HEK293 (cell line): ENCODE measurements around the gene SPIRE2.

Experiments
- CTCF ChIA-PET: fragments of 350-600 bp; formaldehyde crosslinking; extraction: SDS; loops from one replicate; lab custom pipeline; 2021; ENCODE audit warnings: antibody characterized with exemption; lab: Yijun Ruan, JAX
- POLR2A ChIA-PET: fragments of 300-600 bp; formaldehyde crosslinking; extraction: SDS; loops from one replicate; lab custom pipeline; 2020; ENCODE audit warnings: antibody characterized with exemption, inconsistent platforms; lab: Yijun Ruan, JAX
- H3K27ac ChIP-seq: fragments of 200-500 bp; sonication (Bioruptor generic); 2 replicates; pipeline ENCODE4 v1.5.1; 2014; ENCODE audit warnings: low read depth, low read length, control low read depth, inconsistent platforms; ENCODE audit errors: extremely low read depth
- H3K36me3 ChIP-seq, 2 experiments: fragments of 200-500 bp in 1 of 2; sonication (Bioruptor generic) in 1 of 2; 1 replicate in 1 of 2; 2 replicates in 1 of 2; pipeline ENCODE4 v1.5.1; 2014 to 2017; ENCODE audit warnings: inconsistent platforms in 2 of 2, low read length in 2 of 2; ENCODE audit not compliant: control insufficient read depth in 2 of 2, insufficient read depth in 1 of 2
- H3K4me1 ChIP-seq: fragments of 200-500 bp; sonication (Bioruptor generic); 2 replicates; pipeline ENCODE4 v1.5.1; 2014; ENCODE audit warnings: mild to moderate bottlenecking, low read length, inconsistent platforms; ENCODE audit not compliant: control insufficient read depth, insufficient read depth
- H3K4me3 ChIP-seq: 2 replicates; pipeline ENCODE4 v1.5.1; 2011; ENCODE audit warnings: low read depth, mild to moderate bottlenecking, control low read depth, low read length, moderate library complexity
- H3K9me3 ChIP-seq: fragments of 200-500 bp; sonication (Bioruptor generic); 2 replicates; pipeline ENCODE4 v1.5.1; 2014; ENCODE audit warnings: low read depth, low read length, inconsistent platforms; ENCODE audit not compliant: control insufficient read depth, insufficient read depth
- AEBP2 ChIP-seq: fragments of 450-650 bp; formaldehyde crosslinking; IDR thresholded peaks from 2 replicates; pipeline ENCODE4 v1.5.1; 2016; ENCODE audit warnings: missing biosample characterization, missing genetic modification characterization, borderline replicate concordance
- FEZF1 ChIP-seq: fragments of 450-650 bp; formaldehyde crosslinking; IDR thresholded peaks from 2 replicates; pipeline ENCODE4 v1.5.1; 2016; ENCODE audit warnings: missing biosample characterization, missing genetic modification characterization
- GLIS1 ChIP-seq: fragments of 450-650 bp; formaldehyde crosslinking; IDR thresholded peaks from 2 replicates; pipeline ENCODE4 v1.5.1; 2016; ENCODE audit warnings: missing biosample characterization, missing genetic modification characterization
- SP7 ChIP-seq: fragments of 450-650 bp; formaldehyde crosslinking; IDR thresholded peaks from 2 replicates; pipeline ENCODE4 v1.5.1; 2016; ENCODE audit warnings: missing biosample characterization, missing genetic modification characterization
- ZBTB11 ChIP-seq: fragments of 450-650 bp; formaldehyde crosslinking; conservative IDR thresholded peaks from 2 replicates; pipeline ENCODE4 v1.5.1; 2016; ENCODE audit warnings: low read depth, missing biosample characterization, missing genetic modification characterization
- ZBTB17 ChIP-seq: fragments of 450-650 bp; formaldehyde crosslinking; IDR thresholded peaks from 2 replicates; pipeline ENCODE4 v1.5.1; 2016; ENCODE audit warnings: missing biosample characterization, missing genetic modification characterization
- ZBTB21 ChIP-seq: fragments of 450-650 bp; formaldehyde crosslinking; IDR thresholded peaks from 2 replicates; pipeline ENCODE4 v1.5.1; 2017; ENCODE audit warnings: missing biosample characterization, missing genetic modification characterization
- ZBTB8A ChIP-seq: fragments of 450-650 bp; formaldehyde crosslinking; IDR thresholded peaks from 2 replicates; pipeline ENCODE4 v1.5.1; 2016; ENCODE audit warnings: missing biosample characterization, missing genetic modification characterization
- ZEB2 ChIP-seq: fragments of 450-650 bp; formaldehyde crosslinking; IDR thresholded peaks from 2 replicates; pipeline ENCODE4 v1.5.1; 2016; ENCODE audit warnings: missing biosample characterization, missing genetic modification characterization
- ZNF19 ChIP-seq: fragments of 450-650 bp; formaldehyde crosslinking; IDR thresholded peaks from 2 replicates; pipeline ENCODE4; 2016; ENCODE audit warnings: missing biosample characterization, missing genetic modification characterization, low read depth
- ZNF26 ChIP-seq: fragments of 450-650 bp; formaldehyde crosslinking; IDR thresholded peaks from 2 replicates; pipeline ENCODE4 v1.5.1; 2016; ENCODE audit warnings: missing biosample characterization, missing genetic modification characterization
- ZNF292 ChIP-seq: fragments of 450-650 bp; formaldehyde crosslinking; IDR thresholded peaks from 2 replicates; pipeline ENCODE4 v1.5.1; 2016; ENCODE audit warnings: low read depth, missing biosample characterization, missing genetic modification characterization, borderline replicate concordance
- ZNF341 ChIP-seq: fragments of 450-650 bp; formaldehyde crosslinking; IDR thresholded peaks from 2 replicates; pipeline ENCODE4; 2016; ENCODE audit warnings: low read depth, missing biosample characterization, missing genetic modification characterization
- ZNF391 ChIP-seq: fragments of 450-650 bp; formaldehyde crosslinking; IDR thresholded peaks from 2 replicates; pipeline ENCODE4 v1.5.1; 2016; ENCODE audit warnings: low read depth, missing biosample characterization, missing genetic modification characterization, borderline replicate concordance
- ZNF404 ChIP-seq: fragments of 450-650 bp; formaldehyde crosslinking; IDR thresholded peaks from 2 replicates; pipeline ENCODE4 v1.5.1; 2017; ENCODE audit warnings: missing biosample characterization, missing genetic modification characterization
- ZNF544 ChIP-seq: fragments of 450-650 bp; formaldehyde crosslinking; IDR thresholded peaks from 2 replicates; pipeline ENCODE4 v1.5.0; 2017; ENCODE audit warnings: missing biosample characterization, missing genetic modification characterization
- ZNF639 ChIP-seq: fragments of 450-650 bp; formaldehyde crosslinking; IDR thresholded peaks from 2 replicates; pipeline ENCODE4 v1.5.1; 2016; ENCODE audit warnings: missing biosample characterization, missing genetic modification characterization
- ZNF645 ChIP-seq: fragments of 450-650 bp; formaldehyde crosslinking; IDR thresholded peaks from 2 replicates; pipeline ENCODE4; 2016; ENCODE audit warnings: missing biosample characterization, missing genetic modification characterization
- ZNF658 ChIP-seq: fragments of 450-650 bp; formaldehyde crosslinking; IDR thresholded peaks from 2 replicates; pipeline ENCODE4; 2016; ENCODE audit warnings: missing biosample characterization, missing genetic modification characterization
- ZNF660 ChIP-seq: fragments of 450-650 bp; IDR thresholded peaks from 2 replicates; pipeline ENCODE4 v1.5.1; 2018; ENCODE audit warnings: missing biosample characterization, mild to moderate bottlenecking, missing genetic modification characterization
- ZNF776 ChIP-seq: fragments of 450-650 bp; formaldehyde crosslinking; IDR thresholded peaks from 2 replicates; pipeline ENCODE4 v1.5.0; 2017; ENCODE audit warnings: missing biosample characterization, missing genetic modification characterization, borderline replicate concordance
- ZNF830 ChIP-seq: fragments of 450-650 bp; IDR thresholded peaks from 2 replicates; pipeline ENCODE4 v1.5.0; 2018; ENCODE audit warnings: missing biosample characterization, missing genetic modification characterization, low read depth, mild to moderate bottlenecking, moderate library complexity
- ZSCAN16 ChIP-seq: fragments of 450-650 bp; formaldehyde crosslinking; IDR thresholded peaks from 2 replicates; pipeline ENCODE4 v1.5.1; 2016; ENCODE audit warnings: missing biosample characterization, missing genetic modification characterization
- TF ChIP-seq, protein P1 (sequence below): IDR thresholded peaks from 2 replicates; pipeline ENCODE4 v1.6.1; 2011; ENCODE audit warnings: mild to moderate bottlenecking, low read depth, low read length, borderline replicate concordance

The SPIRE2 gene

DNA sequence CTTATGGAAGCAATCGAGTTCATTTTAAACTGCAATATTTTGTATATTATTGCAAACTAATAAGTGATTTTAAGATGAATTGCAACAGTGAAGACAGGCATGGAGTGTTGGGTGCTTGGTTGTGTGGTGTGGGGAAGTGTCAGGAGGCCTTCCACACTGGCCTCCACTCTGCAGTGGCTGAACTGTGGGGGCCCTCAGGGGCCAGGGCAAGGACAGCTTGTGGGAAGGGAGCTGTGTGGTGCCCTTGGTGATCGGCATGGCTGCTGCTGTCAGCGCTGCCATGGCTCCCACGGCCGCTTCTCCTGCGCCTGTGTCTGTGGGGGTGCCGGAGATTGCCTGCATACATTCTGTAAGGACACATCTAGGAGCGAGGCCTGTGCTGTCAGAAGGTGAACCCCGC lies 64.4 kb downstream of the SPIRE2 start:
- ChIA-PET POLR2A (no interaction called here), CTCF (interaction anchor here (1.2 kb wide), 1 partner anchor 18 kb away, joined by 3 read pairs; no protein-coding TSS in a partner anchor)
- no peaks in the 10 kb centered on the region for H3K9me3 ChIP-seq
- no peaks in the 10 kb centered on the region for H3K4me1 ChIP-seq
- peaks cover 18 to 84% of the 10 kb centered on the region in 2 experiments; a peak in 2 of 3 replicates for H3K36me3 ChIP-seq
- H3K27ac ChIP-seq = no peak overlapping the region
- H3K4me3 ChIP-seq = no peak overlapping the region
- TF ChIP-seq GLIS1 (tag by site-specific recombination) (no peak), SP7 (no peak), ZNF341 (tag by site-specific recombination) (no peak), ZNF645 (tag by site-specific recombination) (no peak), ZNF26 (tag by site-specific recombination) (no peak), ZEB2 (tag by site-specific recombination) (no peak), AEBP2 (tag by site-specific recombination) (no peak), ZBTB8A (tag by site-specific recombination) (no peak), ZNF391 (no peak), ZNF830 (tag by site-specific recombination) (no peak), ZBTB17 (no peak), ZNF776 (tag by site-specific recombination) (no peak)
- TF ChIP-seq, protein P1, sequence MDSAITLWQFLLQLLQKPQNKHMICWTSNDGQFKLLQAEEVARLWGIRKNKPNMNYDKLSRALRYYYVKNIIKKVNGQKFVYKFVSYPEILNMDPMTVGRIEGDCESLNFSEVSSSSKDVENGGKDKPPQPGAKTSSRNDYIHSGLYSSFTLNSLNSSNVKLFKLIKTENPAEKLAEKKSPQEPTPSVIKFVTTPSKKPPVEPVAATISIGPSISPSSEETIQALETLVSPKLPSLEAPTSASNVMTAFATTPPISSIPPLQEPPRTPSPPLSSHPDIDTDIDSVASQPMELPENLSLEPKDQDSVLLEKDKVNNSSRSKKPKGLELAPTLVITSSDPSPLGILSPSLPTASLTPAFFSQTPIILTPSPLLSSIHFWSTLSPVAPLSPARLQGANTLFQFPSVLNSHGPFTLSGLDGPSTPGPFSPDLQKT = no peak

DNA sequence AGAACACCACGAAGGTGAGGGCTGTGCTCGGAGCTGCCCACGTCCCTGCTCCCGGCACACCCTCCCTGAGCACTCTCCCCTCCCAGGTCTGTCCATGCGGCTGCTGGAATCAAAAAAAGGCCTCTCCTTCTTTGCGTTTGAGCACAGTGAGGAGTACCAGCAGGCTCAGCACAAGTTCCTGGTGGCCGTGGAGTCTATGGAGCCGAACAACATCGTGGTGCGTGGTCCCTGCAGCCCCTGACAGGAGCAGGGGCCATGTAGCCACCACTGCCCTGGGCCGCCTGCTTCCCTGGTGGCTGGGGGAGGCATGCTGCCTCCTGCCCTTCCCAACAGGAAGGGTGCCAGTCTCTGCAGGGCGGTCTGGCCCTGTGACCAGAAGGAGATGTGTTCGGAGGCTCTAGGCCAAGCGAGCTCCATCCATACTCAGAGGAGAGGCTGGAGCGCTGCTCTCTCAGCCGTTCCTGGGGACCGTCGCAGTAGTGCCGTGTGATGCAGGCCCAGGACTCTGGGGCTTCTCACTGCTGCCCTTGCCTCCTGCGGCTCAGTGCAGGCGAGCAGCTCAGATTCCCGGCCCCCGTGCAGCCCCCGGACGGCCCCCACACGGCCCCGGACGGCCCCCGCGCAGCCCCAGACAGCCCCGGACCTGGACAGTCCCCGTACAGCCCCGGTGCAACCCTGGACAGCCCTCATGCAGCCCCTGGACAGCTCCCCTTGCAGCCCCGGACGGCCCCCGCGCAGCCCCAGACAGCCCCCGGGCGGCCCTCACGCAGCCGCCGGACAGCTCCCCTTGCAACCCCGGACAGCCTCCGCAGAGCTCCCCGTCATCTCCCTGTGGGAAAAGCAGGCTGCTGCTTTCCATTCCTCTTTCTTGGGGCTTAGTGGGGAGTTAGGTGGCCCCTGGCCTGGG lies 65.6 kb downstream of the SPIRE2 start:
- Histone ChIP-seq H3K9me3 (no peaks in the 10 kb centered on the region), H3K27ac (no peak overlapping the region), H3K36me3 (peaks cover 13 to 87% of the 10 kb centered on the region in 2 experiments; a peak in 2 of 3 replicates), H3K4me3 (no peak overlapping the region), H3K4me1 (no peaks in the 10 kb centered on the region)
- ChIA-PET CTCF (interaction anchor here (1.2 kb wide), 1 partner anchor 187 kb away, joined by 3 read pairs; no protein-coding TSS in a partner anchor), POLR2A (interaction anchor here (0.6 to 1.0 kb wide), 2 partner anchors 21 to 56 kb away, joined by 5 read pairs; partner anchors contain the start of gene TCF25)
- TF ChIP-seq ZNF404 (tag by site-specific recombination) = no peak
- no peak for TF ChIP-seq ZNF19 (tag by site-specific recombination)
- no peak for TF ChIP-seq ZNF544 (tag by site-specific recombination)
- no peak for TF ChIP-seq FEZF1
- TF ChIP-seq ZBTB21 (tag by site-specific recombination) = no peak
- TF ChIP-seq ZNF292 (tag by site-specific recombination) = no peak
- TF ChIP-seq ZNF776 (tag by site-specific recombination) = no peak
- TF ChIP-seq ZBTB11 = no peak
- TF ChIP-seq ZNF639 (tag by site-specific recombination) = no peak
- TF ChIP-seq ZSCAN16 = no peak
- no peak for TF ChIP-seq ZNF658 (tag by site-specific recombination)
- TF ChIP-seq ZNF660 (tag by site-specific recombination) = no peak
